GM18520 (cell line): ENCODE results near the gene IGF2R.
"Not testable (repeated sequence)": the region's sequence is repeated elsewhere in the genome, so short reads cannot be mapped to it uniquely, and the experiment has no call there.

Experiments used
- ATAC-seq: cut with Tn5 transposase; IDR thresholded peaks from one replicate; pipeline ENCODE4 v1.9.1; 2021; ENCODE audit not compliant: unreplicated experiment

Gene IGF2R

DNA sequence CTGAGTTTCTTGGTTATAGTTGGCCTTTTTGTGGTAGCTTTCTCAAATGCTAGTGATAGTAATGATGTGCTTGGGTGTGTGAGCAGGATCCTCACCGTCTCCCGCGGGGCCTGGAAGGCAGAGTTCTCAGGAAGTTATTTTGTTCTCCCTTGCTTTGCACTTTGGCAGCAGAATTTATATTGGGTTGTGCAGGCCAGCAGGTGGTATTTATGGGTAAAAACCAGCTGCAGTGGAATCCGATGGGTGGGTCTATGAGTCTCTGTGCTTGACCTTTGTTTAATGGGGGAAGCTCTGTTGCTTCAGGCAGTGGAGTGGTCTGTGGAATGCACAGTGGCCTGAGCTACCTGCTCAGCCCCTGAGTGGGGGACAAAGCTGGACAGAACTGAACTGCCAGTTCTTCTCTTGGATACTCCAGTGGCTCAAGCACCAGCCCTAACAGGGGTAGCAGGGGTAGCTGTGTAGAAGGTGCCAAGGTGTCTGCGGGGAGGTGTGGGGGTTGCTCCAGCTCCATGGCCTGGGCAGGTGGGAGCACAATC is 27.3 kb downstream of the IGF2R start:
- ATAC-seq: no peak

DNA sequence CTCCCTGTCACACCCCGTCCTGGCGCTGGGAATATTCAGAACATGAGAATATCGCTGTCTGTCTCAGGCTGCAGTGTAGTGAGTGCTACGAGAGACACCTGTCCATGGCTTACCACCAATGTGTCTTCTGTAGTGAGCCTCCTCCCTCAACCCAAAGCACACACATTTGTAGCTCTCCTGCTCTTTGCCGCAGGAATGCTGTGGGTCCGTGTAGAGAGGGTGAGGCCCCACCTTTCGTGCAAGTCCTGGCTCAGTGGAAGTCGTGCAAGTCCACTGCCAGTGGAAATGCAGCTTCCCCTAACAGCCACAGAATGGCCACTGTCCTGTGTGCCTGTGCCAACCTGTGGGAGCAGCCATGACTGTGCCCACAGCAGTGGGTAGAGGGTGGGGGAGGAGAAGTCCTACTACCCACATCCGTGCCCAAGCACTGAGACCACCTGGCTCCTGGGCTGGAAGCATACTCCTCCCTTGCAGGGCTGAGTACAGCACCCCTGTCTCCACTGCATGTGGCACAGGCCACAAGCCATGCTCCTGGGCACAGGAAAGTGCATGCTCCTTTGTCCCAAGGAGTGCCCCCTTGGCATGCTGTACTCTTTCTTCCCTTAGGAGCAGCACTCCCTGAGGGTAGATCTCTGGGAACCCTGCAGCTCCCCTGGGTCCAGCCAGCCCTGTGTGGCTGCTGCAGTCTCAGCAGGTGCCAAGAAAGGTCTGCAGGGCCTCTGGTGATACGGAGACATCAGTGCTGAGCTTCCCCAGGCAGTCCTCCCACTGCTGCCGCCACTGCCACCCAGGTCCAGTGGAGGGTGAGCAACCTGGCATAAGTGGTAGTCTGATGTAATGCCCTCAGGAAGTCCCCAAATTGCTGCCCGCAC is 28.0 kb downstream of the IGF2R start:
- ATAC-seq: no peak

DNA sequence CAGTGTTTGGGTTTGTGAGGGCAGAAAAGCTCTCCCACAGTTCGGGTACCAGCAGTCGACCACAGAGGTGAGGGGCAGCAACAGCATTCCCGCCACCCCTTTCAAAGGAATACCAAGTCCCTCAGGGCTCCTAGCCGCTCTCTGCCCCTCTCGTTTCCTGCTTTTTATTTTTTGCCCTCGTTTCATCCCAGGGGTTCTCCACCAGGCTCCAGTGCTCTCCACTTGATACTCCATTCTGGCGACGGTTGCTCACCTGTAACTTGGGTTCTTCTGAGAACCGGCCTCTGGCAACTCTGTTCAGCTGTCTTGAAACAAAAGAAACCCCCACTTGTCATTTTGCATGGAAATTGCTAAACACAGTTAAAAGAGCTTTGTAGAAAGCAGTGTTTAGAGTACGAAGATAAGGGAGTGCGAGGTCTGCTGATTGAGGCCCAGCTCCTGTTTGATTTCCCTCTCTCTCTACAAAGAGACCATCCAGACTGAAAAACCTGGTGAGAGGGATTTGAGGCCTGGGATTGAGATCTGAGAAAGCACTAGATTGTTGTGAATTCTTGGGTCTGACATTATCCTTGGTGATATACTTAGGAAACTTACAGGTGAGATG is 28.7 kb downstream of the IGF2R start:
- no peak for ATAC-seq

GRCh38 chr6:159998538-159998937 is 29.7 kb downstream of the IGF2R start:
- no peak for ATAC-seq

DNA sequence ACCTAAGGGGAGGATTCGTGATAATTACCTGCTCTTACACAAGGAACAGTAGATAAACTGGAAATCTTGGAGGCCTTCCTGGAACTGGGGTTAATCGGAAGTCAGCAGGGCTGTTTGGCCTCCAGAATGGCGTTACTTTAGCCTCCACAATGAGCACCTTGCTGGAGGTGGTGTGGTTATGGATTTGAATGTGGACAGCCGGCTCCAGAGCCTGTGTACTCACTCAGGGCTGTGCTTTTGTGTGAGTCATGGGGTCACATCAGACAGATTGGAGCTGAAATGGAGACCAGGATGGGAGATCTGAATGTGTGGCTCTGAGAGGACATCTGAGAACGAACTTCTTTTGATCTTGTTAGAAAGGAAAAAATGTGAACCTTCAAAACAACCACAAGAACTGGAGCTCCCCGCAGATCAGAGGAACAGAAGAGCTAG is 30.4 kb downstream of the IGF2R start:
- no peak for ATAC-seq

DNA sequence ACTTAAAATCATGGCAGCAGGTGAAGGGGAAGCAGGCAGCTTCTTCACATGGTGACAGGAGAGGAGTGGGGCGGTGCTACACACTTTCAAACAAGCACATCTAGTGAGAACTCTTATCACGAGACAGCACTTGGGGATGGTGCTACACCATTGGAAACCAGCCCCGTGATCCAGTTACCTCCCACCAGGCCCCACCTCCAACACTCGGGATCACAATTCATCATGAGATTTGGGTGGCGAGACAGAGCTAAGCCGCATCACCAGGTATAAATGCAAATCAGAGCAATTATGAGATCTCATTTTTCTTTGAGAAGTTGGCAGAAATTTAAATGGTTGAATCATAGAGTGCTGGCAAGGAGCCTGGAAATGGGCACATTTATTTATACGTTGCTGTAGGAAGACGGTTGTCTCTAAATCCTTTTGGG is 31.4 kb downstream of the IGF2R start:
- no peak for ATAC-seq

DNA sequence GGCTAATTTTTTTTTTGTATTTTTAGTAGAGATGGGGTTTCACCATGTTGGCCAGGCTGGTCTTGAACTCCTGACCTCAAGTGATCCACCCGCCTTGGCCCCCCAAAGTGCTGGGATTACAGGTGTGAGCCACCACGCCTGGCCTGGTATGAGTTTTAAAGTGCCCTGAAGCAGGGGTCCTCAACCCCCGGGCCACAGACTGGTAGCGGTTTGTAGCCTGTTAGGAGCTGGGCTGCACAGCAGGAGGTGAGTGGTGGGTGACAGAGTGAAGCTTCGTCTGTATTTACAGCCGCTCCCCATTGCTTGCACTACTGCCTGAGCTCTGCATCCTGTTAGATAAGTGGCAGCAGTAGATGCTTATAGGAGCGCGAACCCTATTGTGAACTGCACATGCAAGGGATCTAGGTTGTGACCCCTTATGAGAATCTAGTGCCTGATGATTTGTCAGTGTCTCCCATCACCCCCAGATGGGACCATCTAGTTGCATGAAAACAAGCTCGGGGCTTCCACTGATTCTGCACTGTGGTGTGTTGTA is 32.1 kb downstream of the IGF2R start:
- not testable (repeated sequence) for ATAC-seq

DNA sequence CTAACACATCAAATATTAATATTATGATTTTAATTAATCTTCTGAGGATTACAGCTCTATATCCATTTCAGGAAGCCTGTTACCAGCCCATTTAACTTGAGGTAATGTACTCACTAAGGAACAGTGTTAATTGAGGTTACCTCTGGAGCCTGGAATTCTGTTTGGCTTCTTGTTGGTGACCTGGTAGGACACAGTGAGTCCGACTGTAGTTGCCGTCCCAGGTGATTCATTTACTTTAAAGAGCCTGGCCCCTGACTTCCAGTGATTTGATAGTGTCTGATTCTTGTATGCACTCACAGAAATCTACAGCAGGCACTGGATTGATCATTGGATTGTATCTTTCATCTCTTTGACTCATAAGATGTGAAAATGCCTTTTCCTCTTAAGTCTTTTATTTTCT is 34.0 kb downstream of the IGF2R start:
- ATAC-seq: no peak

- ATAC-seq: no peak
These were observed 35.1 kb downstream of the IGF2R start for GRCh38 chr6:160004018-160004417.

GRCh38 chr6:160004419-160005175 is 35.7 kb downstream of the IGF2R start:
- no peak for ATAC-seq

DNA sequence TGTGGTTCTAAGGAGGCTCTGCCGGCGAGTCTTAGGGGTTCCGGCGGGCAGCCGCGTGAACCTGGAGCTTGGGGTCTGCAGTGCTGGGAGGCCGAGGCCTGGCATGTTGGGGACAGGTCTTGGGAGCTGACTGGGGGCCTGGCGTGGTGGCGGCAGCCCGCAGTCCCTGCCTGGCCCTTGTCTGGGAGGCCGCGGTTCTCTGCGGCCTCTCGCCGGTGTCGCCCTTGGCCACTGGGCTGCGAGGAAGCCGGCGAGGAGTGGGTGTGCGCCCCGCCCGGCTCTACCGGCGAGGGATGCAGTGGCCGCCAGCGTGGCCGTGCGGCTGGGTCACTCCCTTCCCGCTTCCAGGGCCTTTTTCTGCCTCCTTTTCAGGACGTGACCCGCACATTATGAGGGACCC is 36.3 kb downstream of the IGF2R start:
- no peak for ATAC-seq

DNA sequence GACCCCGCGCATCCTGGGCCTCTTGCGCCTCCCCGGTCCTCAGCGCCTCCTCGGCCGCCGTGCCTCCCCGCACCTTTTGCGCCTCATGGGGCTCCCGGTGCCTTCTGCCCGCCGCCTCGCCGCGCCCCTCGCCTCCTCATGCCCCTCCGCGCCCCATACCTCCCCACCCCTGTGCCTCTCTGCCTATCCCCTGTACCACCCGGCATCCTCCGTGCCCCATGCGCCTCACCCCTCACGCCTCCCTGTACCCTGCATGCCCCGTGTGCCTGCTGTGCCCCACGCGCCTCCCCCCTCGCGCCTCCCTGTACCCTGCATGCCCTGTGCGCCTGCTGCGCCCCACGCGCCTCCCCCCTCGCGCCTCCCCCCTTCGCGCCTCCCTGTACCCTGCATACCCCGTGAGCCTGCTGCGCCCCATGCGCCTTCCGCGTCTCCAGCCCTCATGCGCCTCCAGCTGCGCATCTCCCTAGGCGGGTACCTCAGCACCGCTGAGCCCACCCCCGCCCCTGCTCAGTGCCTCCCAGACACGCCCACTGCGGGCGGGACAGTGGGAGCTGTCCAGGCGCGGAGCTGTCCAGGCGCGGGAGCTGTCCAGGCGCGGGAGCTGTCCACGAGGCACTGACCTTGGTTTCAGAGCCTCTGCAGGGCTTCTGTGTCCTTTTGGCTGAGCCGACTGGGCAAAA is 37.1 kb downstream of the IGF2R start:
- no peak for ATAC-seq

DNA sequence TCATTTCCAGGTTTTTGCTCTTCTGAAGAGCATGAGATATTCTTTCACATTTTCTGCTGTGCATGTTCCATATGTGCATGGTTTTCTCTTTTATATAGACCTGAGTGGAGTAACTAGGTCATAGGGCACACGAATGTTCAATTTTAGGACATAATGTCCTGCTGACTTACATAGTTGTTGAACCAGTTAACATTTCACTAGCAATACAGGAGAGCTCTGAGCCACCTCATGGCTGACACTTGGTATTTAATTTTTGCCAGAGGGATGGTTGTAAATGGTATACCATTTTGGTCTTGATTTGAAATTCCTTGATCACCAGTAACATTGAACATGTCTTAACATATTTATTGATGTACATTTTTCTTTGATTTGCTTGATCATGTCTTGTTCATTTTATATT is 38.3 kb downstream of the IGF2R start:
- no peak for ATAC-seq

DNA sequence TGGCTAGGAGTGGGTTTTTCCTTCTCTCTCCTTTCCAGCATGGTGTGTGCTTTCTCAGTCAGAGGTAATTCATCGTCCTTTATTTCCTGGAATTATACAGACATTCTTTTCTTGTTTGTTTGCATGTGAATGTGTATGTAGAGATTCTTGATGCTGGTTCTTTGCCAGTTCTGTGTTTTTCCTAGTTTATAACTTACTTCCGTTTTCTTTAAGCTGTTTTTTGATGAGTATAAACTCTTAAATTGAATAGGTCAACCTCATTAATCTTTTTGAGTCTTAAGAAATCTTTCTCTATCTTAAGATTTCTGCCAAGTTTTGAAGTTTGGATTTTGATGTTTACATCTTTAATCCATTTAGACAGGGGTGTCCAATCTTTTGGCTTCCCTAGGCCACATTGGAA is 38.7 kb downstream of the IGF2R start:
- ATAC-seq: no peak

DNA sequence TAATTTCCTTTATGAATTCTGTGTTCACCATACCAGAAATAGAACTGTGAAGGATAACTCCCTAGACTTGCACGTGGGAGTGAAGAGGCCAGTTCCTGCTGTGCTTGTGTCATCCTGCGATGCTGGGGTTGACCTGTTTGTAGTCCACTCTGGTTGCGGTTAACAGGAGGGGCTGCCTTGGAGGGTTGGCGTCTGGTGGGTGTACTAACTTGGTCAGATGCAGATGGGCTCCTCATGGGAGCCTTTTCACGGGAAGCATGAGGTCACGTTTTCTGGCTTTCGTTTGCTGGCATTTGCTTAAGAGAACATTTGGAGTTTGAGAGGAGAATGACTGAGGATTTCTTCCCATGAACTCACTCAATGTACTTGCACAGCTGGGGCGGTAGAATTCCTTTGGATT is 41.2 kb downstream of the IGF2R start:
- ATAC-seq: no peak

DNA sequence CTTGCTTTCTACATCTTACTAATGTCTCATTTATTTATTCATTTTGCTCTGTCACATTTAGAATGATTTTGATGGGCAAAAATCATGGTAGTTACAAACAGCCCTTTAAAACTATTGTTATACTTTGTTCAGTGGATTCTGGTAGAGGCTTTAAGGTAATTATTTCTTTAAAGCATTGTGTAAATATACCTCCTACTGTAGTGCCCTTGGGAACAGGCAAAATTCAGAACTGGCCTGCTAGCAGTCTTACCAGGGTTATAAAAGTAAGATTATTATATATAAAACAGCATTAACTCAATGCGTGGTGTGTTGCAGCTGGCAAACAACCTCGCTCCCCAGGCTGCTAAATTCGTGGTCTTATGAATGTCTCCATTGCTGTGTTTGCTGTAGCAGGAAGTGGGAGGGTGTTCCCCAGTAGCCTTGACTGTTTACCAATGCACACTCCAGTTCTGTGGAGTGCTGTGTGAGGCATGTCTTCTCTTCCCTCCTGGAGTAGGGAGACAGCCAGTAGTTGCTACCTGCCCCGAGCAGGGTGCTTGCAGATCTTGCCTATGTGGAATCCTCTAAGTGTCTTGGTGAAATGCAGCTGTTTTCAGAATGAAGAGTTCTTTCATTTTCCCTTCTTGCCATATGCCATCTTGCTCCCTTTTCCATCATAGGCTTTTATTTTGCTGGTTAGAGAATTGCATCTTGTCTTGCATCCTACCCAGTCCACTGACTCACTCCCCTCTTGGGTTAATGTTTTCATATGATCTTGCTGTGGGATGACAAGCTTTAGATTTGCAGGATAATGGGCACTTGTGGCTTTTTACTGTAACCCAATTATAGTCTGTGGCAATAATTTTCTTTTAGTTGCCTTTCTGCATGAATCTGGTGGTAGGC is 45.3 kb downstream of the IGF2R start:
- ATAC-seq: no peak

DNA sequence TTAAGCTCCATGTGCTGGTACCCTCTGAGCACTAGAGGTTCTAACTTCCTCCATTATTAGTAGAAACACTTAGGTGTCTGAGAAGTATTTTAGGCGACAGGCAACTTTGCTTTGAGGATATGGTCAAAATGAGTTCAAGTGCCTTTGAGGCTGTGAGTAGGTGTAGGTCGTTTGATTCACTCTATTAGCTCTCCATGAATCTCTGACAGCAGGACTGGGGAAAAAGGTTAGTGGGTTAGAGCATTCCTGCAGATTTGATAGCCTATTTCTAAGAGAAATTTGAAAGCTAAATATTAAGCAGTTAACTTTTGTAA is 45.9 kb downstream of the IGF2R start:
- ATAC-seq: no peak

DNA sequence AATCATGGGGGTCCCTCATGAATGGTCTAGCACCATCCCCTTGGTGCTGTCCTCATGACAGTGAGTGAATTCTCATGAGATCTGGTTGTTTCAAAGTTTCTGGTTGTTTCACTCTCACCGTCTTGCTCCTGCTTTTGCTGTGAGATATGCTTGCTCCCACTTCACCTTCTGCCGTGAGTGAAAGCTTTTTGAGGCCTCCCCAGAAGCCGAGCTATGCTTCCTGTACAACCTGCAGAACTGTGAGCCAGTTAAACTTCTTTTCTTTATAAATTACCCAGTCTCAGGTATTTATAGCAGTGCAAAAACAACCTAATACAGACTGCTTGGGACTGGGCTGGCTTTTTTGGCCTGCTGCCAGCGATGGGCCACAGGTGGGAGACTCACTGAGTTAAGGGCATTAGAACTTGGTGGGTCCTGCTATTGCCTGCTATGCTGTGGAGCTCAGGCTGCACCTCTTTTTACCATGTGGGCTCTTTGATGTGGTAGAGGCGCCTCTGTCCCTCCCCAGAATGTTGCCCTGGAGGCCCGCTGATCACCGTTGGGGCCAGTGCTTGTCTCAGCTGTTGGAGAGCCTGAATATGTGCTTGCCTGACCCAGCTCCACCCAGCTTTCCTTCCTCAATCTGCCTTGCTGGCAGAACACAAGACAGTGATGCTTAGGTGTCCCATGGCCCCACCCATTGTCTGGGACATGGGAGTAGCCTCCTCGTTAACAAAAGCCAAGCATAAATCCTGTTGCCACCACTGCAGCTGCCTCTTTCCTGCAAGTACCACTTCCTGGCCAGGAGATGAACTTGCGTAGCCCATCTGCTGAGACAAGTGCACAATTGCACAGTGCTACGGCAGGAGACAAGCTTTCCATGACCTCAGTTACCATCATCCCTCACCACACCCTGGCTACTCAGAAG is 47.1 kb downstream of the IGF2R start:
- ATAC-seq: no peak

DNA sequence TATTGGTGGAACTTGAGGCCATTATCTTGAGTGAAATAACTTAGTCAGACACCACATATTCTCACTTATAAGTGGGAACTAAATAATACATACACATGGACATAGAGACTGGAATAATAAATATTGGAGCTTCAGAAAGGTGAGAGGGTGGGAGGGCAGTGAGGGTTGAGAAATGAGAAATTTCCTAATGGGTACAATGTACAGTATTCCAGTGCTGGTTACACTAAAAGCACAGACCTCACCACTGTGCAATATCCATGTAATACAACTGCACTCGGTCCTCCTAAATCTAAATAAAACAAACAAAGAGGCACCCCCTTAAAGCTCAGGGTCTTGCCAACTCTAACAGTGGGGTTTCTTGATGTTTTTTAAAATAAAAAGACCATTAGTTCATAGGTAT is 53.2 kb downstream of the IGF2R start:
- no peak for ATAC-seq
